GM23338 (cell line): Measurements from ENCODE around the gene RBP3.

Source experiments
- EZH2 ChIP-seq: fragments of 200-600 bp; sonication (generic); IDR thresholded peaks from one replicate; pipeline ENCODE4 v1.8.0; 2017; ENCODE audit warnings: antibody characterized with exemption, mild to moderate bottlenecking, low read depth; ENCODE audit not compliant: unreplicated experiment
- EZH2phosphoT487 ChIP-seq: fragments of 200-600 bp; sonication (generic); IDR thresholded peaks from one replicate; pipeline ENCODE4 v1.8.1; 2018; ENCODE audit warnings: antibody characterized with exemption; ENCODE audit not compliant: unreplicated experiment
- JUNB ChIP-seq: IDR thresholded peaks from one replicate; pipeline ENCODE4 v1.6.1; 2016; ENCODE audit warnings: antibody characterized with exemption; ENCODE audit not compliant: unreplicated experiment
- NANOG ChIP-seq: IDR thresholded peaks from 2 replicates; pipeline ENCODE4 v1.6.1; 2016; ENCODE audit warnings: antibody characterized with exemption, borderline replicate concordance
- POLR2AphosphoS5 ChIP-seq: IDR thresholded peaks from 2 replicates; pipeline ENCODE4 v1.6.1; 2016; ENCODE audit warnings: antibody characterized with exemption, low read depth
- STAT1 ChIP-seq: IDR thresholded peaks from one replicate; pipeline ENCODE4 v1.6.1; 2016; ENCODE audit warnings: antibody characterized with exemption; ENCODE audit not compliant: unreplicated experiment
- ZNF114 ChIP-seq: fragments of 250-450 bp; sonication (Bioruptor Pico); IDR thresholded peaks from 2 replicates; pipeline ENCODE4 v1.5.0; 2020; ENCODE audit warnings: mild to moderate bottlenecking, moderate library complexity
- TF ChIP-seq, protein P1 (sequence below), 2 experiments: fragments of 200-600 bp in 1 of 2; sonication (generic) in 1 of 2; conservative IDR thresholded peaks; 2 replicates each; pipeline versions ENCODE4 v1.5.1 to v1.6.1; 2016 to 2017; ENCODE audit warnings: antibody characterized with exemption in 2 of 2, low read depth in 2 of 2, mild to moderate bottlenecking in 2 of 2, moderate library complexity in 1 of 2
- TF ChIP-seq, protein P2 (sequence below): fragments of 250-450 bp; sonication (Bioruptor Pico); IDR thresholded peaks from 2 replicates; pipeline ENCODE4 v1.5.0; 2020; ENCODE audit warnings: mild to moderate bottlenecking, moderate library complexity
- TF ChIP-seq, protein P3 (sequence below): IDR thresholded peaks from 2 replicates; pipeline ENCODE4 v1.6.1; 2016; ENCODE audit warnings: antibody characterized with exemption
- TF ChIP-seq, protein P4 (sequence below): IDR thresholded peaks from one replicate; pipeline ENCODE4 v1.6.1; 2018; ENCODE audit warnings: antibody characterized with exemption; ENCODE audit not compliant: unreplicated experiment

DNA sequence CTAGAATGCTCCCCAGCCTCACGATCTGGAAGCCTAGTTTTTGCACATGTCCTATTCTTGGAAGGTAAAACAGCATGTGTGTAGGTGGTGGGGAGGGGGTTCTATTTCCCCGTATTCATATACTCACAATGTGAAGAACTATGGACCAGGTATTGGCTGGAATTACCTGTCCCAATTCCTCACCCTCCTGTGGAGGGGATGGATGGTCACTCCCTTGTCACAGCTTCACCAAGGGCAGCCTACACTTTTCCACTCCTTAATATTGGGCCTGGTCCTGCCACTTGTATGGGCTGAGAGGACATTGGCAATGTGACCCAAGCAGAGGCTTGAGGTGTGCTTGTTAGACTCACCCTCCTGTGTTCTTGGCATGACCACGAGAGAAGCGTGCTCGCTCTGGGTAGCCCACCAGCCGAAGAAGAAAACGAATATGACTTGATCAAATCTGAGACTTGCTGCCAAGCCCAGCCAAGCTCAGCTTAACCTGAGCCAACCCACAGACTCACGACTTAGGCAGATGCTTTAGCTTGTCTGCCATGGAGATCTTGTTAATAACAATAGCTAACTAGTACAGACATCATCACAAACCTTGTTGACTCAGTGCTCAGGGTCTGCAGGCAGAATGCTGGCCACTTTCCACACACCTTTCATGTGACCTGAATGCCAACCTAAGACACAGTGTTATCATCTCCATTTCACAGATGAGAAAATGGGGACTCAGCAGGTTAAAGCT, 18.7 kb downstream of the RBP3 start:
- TF ChIP-seq, protein P1, sequence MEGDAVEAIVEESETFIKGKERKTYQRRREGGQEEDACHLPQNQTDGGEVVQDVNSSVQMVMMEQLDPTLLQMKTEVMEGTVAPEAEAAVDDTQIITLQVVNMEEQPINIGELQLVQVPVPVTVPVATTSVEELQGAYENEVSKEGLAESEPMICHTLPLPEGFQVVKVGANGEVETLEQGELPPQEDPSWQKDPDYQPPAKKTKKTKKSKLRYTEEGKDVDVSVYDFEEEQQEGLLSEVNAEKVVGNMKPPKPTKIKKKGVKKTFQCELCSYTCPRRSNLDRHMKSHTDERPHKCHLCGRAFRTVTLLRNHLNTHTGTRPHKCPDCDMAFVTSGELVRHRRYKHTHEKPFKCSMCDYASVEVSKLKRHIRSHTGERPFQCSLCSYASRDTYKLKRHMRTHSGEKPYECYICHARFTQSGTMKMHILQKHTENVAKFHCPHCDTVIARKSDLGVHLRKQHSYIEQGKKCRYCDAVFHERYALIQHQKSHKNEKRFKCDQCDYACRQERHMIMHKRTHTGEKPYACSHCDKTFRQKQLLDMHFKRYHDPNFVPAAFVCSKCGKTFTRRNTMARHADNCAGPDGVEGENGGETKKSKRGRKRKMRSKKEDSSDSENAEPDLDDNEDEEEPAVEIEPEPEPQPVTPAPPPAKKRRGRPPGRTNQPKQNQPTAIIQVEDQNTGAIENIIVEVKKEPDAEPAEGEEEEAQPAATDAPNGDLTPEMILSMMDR (conservative IDR thresholded peaks at IDR 0.05; ENCODE audit: low read depth in 2 of 2), result no peak
- TF ChIP-seq POLR2AphosphoS5, result no peak
- TF ChIP-seq EZH2phosphoT487, result no peak
- no peak for TF ChIP-seq EZH2
- TF ChIP-seq, protein P2, sequence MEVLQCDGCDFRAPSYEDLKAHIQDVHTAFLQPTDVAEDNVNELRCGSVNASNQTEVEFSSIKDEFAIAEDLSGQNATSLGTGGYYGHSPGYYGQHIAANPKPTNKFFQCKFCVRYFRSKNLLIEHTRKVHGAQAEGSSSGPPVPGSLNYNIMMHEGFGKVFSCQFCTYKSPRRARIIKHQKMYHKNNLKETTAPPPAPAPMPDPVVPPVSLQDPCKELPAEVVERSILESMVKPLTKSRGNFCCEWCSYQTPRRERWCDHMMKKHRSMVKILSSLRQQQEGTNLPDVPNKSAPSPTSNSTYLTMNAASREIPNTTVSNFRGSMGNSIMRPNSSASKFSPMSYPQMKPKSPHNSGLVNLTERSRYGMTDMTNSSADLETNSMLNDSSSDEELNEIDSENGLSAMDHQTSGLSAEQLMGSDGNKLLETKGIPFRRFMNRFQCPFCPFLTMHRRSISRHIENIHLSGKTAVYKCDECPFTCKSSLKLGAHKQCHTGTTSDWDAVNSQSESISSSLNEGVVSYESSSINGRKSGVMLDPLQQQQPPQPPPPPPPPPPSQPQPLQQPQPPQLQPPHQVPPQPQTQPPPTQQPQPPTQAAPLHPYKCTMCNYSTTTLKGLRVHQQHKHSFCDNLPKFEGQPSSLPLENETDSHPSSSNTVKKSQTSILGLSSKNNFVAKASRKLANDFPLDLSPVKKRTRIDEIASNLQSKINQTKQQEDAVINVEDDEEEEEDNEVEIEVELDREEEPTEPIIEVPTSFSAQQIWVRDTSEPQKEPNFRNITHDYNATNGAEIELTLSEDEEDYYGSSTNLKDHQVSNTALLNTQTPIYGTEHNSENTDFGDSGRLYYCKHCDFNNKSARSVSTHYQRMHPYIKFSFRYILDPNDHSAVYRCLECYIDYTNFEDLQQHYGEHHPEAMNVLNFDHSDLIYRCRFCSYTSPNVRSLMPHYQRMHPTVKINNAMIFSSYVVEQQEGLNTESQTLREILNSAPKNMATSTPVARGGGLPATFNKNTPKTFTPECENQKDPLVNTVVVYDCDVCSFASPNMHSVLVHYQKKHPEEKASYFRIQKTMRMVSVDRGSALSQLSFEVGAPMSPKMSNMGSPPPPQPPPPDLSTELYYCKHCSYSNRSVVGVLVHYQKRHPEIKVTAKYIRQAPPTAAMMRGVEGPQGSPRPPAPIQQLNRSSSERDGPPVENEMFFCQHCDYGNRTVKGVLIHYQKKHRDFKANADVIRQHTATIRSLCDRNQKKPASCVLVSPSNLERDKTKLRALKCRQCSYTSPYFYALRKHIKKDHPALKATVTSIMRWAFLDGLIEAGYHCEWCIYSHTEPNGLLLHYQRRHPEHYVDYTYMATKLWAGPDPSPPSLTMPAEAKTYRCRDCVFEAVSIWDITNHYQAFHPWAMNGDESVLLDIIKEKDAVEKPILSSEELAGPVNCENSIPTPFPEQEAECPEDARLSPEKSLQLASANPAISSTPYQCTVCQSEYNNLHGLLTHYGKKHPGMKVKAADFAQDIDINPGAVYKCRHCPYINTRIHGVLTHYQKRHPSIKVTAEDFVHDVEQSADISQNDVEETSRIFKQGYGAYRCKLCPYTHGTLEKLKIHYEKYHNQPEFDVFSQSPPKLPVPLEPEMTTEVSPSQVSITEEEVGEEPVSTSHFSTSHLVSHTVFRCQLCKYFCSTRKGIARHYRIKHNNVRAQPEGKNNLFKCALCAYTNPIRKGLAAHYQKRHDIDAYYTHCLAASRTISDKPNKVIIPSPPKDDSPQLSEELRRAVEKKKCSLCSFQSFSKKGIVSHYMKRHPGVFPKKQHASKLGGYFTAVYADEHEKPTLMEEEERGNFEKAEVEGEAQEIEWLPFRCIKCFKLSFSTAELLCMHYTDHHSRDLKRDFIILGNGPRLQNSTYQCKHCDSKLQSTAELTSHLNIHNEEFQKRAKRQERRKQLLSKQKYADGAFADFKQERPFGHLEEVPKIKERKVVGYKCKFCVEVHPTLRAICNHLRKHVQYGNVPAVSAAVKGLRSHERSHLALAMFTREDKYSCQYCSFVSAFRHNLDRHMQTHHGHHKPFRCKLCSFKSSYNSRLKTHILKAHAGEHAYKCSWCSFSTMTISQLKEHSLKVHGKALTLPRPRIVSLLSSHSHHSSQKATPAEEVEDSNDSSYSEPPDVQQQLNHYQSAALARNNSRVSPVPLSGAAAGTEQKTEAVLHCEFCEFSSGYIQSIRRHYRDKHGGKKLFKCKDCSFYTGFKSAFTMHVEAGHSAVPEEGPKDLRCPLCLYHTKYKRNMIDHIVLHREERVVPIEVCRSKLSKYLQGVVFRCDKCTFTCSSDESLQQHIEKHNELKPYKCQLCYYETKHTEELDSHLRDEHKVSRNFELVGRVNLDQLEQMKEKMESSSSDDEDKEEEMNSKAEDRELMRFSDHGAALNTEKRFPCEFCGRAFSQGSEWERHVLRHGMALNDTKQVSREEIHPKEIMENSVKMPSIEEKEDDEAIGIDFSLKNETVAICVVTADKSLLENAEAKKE (CRISPR knock-in tag), result no peak
- TF ChIP-seq, protein P3, sequence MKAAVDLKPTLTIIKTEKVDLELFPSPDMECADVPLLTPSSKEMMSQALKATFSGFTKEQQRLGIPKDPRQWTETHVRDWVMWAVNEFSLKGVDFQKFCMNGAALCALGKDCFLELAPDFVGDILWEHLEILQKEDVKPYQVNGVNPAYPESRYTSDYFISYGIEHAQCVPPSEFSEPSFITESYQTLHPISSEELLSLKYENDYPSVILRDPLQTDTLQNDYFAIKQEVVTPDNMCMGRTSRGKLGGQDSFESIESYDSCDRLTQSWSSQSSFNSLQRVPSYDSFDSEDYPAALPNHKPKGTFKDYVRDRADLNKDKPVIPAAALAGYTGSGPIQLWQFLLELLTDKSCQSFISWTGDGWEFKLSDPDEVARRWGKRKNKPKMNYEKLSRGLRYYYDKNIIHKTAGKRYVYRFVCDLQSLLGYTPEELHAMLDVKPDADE, result no peak
- no peak for TF ChIP-seq JUNB
- TF ChIP-seq, protein P4, sequence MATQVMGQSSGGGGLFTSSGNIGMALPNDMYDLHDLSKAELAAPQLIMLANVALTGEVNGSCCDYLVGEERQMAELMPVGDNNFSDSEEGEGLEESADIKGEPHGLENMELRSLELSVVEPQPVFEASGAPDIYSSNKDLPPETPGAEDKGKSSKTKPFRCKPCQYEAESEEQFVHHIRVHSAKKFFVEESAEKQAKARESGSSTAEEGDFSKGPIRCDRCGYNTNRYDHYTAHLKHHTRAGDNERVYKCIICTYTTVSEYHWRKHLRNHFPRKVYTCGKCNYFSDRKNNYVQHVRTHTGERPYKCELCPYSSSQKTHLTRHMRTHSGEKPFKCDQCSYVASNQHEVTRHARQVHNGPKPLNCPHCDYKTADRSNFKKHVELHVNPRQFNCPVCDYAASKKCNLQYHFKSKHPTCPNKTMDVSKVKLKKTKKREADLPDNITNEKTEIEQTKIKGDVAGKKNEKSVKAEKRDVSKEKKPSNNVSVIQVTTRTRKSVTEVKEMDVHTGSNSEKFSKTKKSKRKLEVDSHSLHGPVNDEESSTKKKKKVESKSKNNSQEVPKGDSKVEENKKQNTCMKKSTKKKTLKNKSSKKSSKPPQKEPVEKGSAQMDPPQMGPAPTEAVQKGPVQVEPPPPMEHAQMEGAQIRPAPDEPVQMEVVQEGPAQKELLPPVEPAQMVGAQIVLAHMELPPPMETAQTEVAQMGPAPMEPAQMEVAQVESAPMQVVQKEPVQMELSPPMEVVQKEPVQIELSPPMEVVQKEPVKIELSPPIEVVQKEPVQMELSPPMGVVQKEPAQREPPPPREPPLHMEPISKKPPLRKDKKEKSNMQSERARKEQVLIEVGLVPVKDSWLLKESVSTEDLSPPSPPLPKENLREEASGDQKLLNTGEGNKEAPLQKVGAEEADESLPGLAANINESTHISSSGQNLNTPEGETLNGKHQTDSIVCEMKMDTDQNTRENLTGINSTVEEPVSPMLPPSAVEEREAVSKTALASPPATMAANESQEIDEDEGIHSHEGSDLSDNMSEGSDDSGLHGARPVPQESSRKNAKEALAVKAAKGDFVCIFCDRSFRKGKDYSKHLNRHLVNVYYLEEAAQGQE, result no peak
- no peak for TF ChIP-seq ZNF114 (CRISPR knock-in tag)
- no peak for TF ChIP-seq STAT1
- TF ChIP-seq NANOG, result no peak
